Hepatocyte (in vitro differentiated cells): ENCODE data around the gene CDK18. TPM values are rescaled to one million over a fixed set of nuclear protein-coding genes. Genes with fewer than 3 reads are reported as not detected.

Source experiments
- DNase-seq: peaks from one replicate; pipeline ENCODE4 v3.0.0-alpha.2; 2016; ENCODE audit warnings: low spot score
- H2AFZ ChIP-seq: fragments of 200-600 bp; sonication (generic); 2 replicates; pipeline ENCODE4 v1.6.0; 2016; ENCODE audit warnings: antibody characterized with exemption, mild to moderate bottlenecking
- H3K27ac ChIP-seq: fragments of 200-600 bp; sonication (generic); 2 replicates; pipeline ENCODE4 v1.5.1; 2016; ENCODE audit warnings: mild to moderate bottlenecking
- H3K27me3 ChIP-seq: fragments of 200-600 bp; sonication (generic); 2 replicates; pipeline ENCODE4 v1.6.1; 2016
- H3K36me3 ChIP-seq: fragments of 200-600 bp; sonication (generic); replicated peaks from 2 replicates; pipeline ENCODE4 v1.5.1; 2016; ENCODE audit warnings: low read depth; ENCODE audit not compliant: insufficient read depth
- H3K4me1 ChIP-seq: fragments of 200-600 bp; sonication (generic); 2 replicates; pipeline ENCODE4 v1.5.1; 2016; ENCODE audit warnings: mild to moderate bottlenecking, moderate library complexity; ENCODE audit not compliant: insufficient read depth
- H3K4me2 ChIP-seq: fragments of 200-600 bp; sonication (generic); 2 replicates; pipeline ENCODE4 v1.6.0; 2016
- H3K4me3 ChIP-seq: fragments of 200-600 bp; sonication (generic); 2 replicates; pipeline ENCODE4 v1.5.1; 2016; ENCODE audit warnings: mild to moderate bottlenecking
- H3K79me2 ChIP-seq: fragments of 200-600 bp; sonication (generic); 2 replicates; pipeline ENCODE4 v1.6.0; 2017; ENCODE audit warnings: mild to moderate bottlenecking
- H3K9me2 ChIP-seq: fragments of 200-600 bp; sonication (generic); replicated peaks from 2 replicates; pipeline ENCODE4 v1.6.0; 2017; ENCODE audit warnings: mild to moderate bottlenecking; ENCODE audit not compliant: insufficient read depth
- H3K9me3 ChIP-seq: fragments of 200-600 bp; sonication (generic); 2 replicates; pipeline ENCODE4 v1.5.1; 2016; ENCODE audit warnings: low read depth, mild to moderate bottlenecking
- H4K20me1 ChIP-seq: fragments of 200-600 bp; sonication (generic); 2 replicates; pipeline ENCODE4 v1.6.0; 2016; ENCODE audit warnings: mild to moderate bottlenecking; ENCODE audit not compliant: insufficient read depth, poor library complexity, severe bottlenecking
- EZH2 ChIP-seq: fragments of 200-600 bp; sonication (generic); IDR thresholded peaks from 2 replicates; pipeline ENCODE4 v1.6.1; 2016; ENCODE audit warnings: antibody characterized with exemption, mild to moderate bottlenecking, borderline replicate concordance
- EZH2phosphoT487 ChIP-seq: fragments of 200-600 bp; sonication (generic); IDR thresholded peaks from one replicate; pipeline ENCODE4 v1.6.1; 2018; ENCODE audit warnings: antibody characterized with exemption, mild to moderate bottlenecking, low read depth, moderate library complexity; ENCODE audit not compliant: unreplicated experiment, severe bottlenecking
- WGBS: methylation state at CpG from one replicate; pipeline ENCODE4 v1.1.6; 2016; ENCODE audit warnings: low lambda C conversion rate; ENCODE audit errors: missing lambda C conversion rate; 5-methylcytosine and 5-hydroxymethylcytosine counted together
- polyA plus RNA-seq: library from polyadenylated mRNA; unstranded; fragments of >200 nt; fragmentation: Nextera tagmentation; extraction: Ambion mirVana; gene quantifications from 2 replicates; pipeline ENCODE4 v1.2.1, GENCODE V29; 2016
- total RNA-seq: library from RNA; depleted of rRNA; stranded (reverse); fragments of >200 nt; gene quantifications from 2 replicates; pipeline ENCODE4 v1.2.3, GENCODE V29; 2014
- TF ChIP-seq, protein P1 (sequence below): fragments of 200-600 bp; sonication (generic); IDR thresholded peaks from 2 replicates; pipeline ENCODE4 v1.5.1; 2016; ENCODE audit warnings: antibody characterized with exemption, mild to moderate bottlenecking; ENCODE audit not compliant: poor library complexity

Gene CDK18
- total and polyA plus RNA-seq, 2 experiments from 2014 or later: 8.0 to 16.7 TPM

DNA sequence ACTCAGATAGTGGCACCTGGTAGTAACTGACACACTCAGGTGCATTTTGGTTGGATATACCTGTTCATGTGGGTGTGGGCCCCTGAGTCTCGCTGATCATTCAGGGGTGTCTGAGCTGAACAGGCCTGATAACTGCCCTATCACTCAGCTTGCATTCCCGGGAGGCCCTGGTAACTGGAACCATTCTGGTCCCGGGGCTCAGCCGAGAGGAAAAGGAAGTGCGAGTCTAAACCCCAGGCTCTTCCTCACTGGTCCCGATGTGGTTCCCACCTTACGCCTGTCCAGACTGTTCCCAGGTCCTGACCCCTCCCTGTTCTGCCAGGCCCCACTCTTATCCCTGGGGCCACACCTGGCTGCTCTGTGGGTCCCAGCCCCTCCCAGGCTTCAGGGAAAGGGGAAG, 11.7 kb upstream of the CDK18 start:
- Histone ChIP-seq H3K4me3 (no peak overlapping the region), H3K4me2 (no peak overlapping the region), H3K79me2 (no peaks in the 10 kb centered on the region), H3K27me3 (no peaks in the 10 kb centered on the region), H3K9me3 (no peaks in the 10 kb centered on the region), H3K27ac (no peak overlapping the region), H4K20me1 (no peaks in the 10 kb centered on the region), H3K36me3 (no peaks in the 10 kb centered on the region), H3K4me1 (peaks cover 3% of the 10 kb centered on the region), H3K9me2 (no peaks in the 10 kb centered on the region), H2AFZ (no peak overlapping the region)
- DNase-seq: no peak
- no peak for TF ChIP-seq EZH2
- no peak for TF ChIP-seq EZH2phosphoT487
- TF ChIP-seq, protein P1, sequence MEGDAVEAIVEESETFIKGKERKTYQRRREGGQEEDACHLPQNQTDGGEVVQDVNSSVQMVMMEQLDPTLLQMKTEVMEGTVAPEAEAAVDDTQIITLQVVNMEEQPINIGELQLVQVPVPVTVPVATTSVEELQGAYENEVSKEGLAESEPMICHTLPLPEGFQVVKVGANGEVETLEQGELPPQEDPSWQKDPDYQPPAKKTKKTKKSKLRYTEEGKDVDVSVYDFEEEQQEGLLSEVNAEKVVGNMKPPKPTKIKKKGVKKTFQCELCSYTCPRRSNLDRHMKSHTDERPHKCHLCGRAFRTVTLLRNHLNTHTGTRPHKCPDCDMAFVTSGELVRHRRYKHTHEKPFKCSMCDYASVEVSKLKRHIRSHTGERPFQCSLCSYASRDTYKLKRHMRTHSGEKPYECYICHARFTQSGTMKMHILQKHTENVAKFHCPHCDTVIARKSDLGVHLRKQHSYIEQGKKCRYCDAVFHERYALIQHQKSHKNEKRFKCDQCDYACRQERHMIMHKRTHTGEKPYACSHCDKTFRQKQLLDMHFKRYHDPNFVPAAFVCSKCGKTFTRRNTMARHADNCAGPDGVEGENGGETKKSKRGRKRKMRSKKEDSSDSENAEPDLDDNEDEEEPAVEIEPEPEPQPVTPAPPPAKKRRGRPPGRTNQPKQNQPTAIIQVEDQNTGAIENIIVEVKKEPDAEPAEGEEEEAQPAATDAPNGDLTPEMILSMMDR: no peak
- 57% methylated on average over 7 of the region's 7 CpGs for WGBS

DNA sequence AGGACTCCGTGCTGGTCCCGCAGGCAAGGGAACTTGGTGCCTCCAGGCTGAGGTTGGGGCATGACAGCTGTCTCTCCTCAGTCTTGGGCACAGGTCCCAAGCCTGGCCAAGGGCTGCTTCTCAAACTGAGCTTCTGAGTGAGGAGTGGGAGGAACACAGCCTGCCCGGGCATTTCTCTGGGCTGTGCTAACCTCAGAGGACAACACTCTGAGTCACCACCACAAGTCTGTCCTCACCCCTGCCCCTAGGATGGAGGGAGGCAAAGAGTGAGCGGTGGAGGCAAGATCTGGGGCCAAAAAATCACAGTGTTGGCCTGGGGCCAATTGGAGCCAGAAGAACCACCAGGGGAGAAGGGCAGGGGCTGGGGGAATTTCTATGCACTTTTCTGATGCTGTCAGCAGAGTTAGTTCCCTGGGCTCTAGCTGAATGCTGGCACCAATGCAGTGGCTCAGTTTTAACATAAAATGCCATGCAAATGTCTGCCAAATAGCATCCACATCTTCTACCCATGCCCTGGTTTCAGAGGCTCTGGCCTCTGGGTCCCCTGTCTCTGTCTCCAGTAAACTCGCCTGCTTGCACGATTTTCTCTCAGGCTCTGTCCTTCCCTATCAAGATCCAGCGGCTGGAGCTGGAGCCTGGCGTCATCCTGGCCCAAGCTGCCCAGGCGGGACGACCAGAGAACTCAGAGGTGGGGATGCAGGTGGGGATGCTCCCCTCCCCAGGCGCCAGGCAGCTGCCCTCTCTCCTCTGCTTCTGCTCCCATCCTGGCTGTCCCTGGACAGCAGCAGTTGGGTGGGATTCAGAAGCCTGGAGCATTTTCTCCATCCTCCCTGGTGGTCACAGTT, 11.0 kb upstream of the CDK18 start:
- no peaks in the 10 kb centered on the region for H4K20me1 ChIP-seq
- no peak overlapping the region for H3K27ac ChIP-seq
- no peaks in the 10 kb centered on the region for H3K9me2 ChIP-seq
- no peaks in the 10 kb centered on the region for H3K27me3 ChIP-seq
- H3K4me1 ChIP-seq: peaks cover 3% of the 10 kb centered on the region
- no peak overlapping the region for H3K4me3 ChIP-seq
- no peak for TF ChIP-seq EZH2
- TF ChIP-seq, protein P1: no peak
- no peak for TF ChIP-seq EZH2phosphoT487
- WGBS: 71% methylated on average over 11 of the region's 11 CpGs
- no peak overlapping the region for H3K4me2 ChIP-seq
- H3K36me3 ChIP-seq: no peaks in the 10 kb centered on the region
- no peak overlapping the region for H2AFZ ChIP-seq
- H3K9me3 ChIP-seq: no peaks in the 10 kb centered on the region
- no peaks in the 10 kb centered on the region for H3K79me2 ChIP-seq
- DNase-seq: peak; percentile 27

DNA sequence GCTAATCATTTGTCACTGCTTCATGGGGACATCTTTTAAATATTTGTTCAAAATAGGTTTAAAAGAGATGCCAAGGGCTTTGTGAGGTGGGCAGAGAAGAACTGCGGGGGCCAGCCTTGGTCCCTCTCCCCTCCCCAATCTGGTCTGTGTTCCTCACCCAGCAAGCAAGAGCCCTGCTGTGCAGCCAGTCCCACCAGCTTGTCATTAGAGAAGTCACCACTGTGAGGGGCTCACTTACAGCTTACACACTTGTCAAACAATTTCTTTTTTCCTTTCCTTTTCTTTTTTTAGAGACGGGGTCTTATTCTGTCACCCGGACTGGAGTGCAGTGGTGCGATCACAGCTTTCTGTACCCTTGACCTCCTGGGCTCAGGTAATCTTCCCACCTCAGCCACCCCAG, 10.4 kb upstream of the CDK18 start:
- Histone ChIP-seq H4K20me1 (no peaks in the 10 kb centered on the region), H3K4me3 (no peak overlapping the region), H3K79me2 (no peaks in the 10 kb centered on the region), H3K4me2 (no peak overlapping the region), H2AFZ (no peak overlapping the region), H3K9me3 (no peaks in the 10 kb centered on the region), H3K4me1 (peaks cover 3% of the 10 kb centered on the region), H3K9me2 (no peaks in the 10 kb centered on the region), H3K27me3 (no peaks in the 10 kb centered on the region), H3K36me3 (no peaks in the 10 kb centered on the region), H3K27ac (no peak overlapping the region)
- TF ChIP-seq, protein P1: no peak
- TF ChIP-seq EZH2phosphoT487 (no peak), EZH2 (no peak)
- DNase-seq: no peak
- 91% methylated on average over 4 of the region's 4 CpGs for WGBS
